Upper lobe of right lung (tissue), 1 donor: ENCODE measurements around the gene TBC1D1. TPM values are rescaled to one million over a fixed set of nuclear protein-coding genes. Genes with fewer than 3 reads are reported as not detected.

Source experiments
- ATAC-seq: fragments of 200-7000 bp; cut with Tn5 transposase; one replicate; pipeline ENCODE4 v1.9.1; 2020; ENCODE audit warnings: mild to moderate bottlenecking, moderate library complexity
- DNase-seq: peaks from one replicate; pipeline ENCODE4 v3.0.0-alpha.2; 2020
- H3K27ac ChIP-seq: fragments of 200-600 bp; one replicate; pipeline ENCODE4 v1.8.0; 2022
- H3K27me3 ChIP-seq: fragments of 200-600 bp; one replicate; pipeline ENCODE4 v1.8.0; 2022; ENCODE audit warnings: mild to moderate bottlenecking
- H3K36me3 ChIP-seq: fragments of 200-600 bp; one replicate; pipeline ENCODE4 v1.8.0; 2022
- H3K4me1 ChIP-seq: fragments of 200-600 bp; one replicate; pipeline ENCODE4 v1.8.0; 2022
- H3K4me3 ChIP-seq: fragments of 200-600 bp; one replicate; pipeline ENCODE4 v1.8.0; 2022; ENCODE audit warnings: mild to moderate bottlenecking
- H3K9me3 ChIP-seq: fragments of 200-600 bp; one replicate; pipeline ENCODE4 v1.8.0; 2022
- intact Hi-C: fragments of 100-400 bp; cut with DNase I; formaldehyde crosslinking; loops from one replicate; pipeline ENCODE4 v1.11.0; 2022
- total RNA-seq: library from RNA; stranded (reverse); fragmentation: NEBNext Ultra II Directional; extraction: Animal tissue kit (Norgen Biotek cat#: 25700); gene quantifications from one replicate; pipeline ENCODE4 v1.2.1, GENCODE V29; 2021
- TF ChIP-seq, protein P1 (sequence below): fragments of 200-600 bp; IDR thresholded peaks from one replicate; pipeline ENCODE4 v1.8.0; 2022; ENCODE audit warnings: antibody characterized with exemption
- donor health status: DM: no; HTN: yes; CAD: no; lungs with severe emphysema.

TBC1D1 gene
- total RNA-seq, 1 donor from 2014 or later = 61.9 TPM

DNA sequence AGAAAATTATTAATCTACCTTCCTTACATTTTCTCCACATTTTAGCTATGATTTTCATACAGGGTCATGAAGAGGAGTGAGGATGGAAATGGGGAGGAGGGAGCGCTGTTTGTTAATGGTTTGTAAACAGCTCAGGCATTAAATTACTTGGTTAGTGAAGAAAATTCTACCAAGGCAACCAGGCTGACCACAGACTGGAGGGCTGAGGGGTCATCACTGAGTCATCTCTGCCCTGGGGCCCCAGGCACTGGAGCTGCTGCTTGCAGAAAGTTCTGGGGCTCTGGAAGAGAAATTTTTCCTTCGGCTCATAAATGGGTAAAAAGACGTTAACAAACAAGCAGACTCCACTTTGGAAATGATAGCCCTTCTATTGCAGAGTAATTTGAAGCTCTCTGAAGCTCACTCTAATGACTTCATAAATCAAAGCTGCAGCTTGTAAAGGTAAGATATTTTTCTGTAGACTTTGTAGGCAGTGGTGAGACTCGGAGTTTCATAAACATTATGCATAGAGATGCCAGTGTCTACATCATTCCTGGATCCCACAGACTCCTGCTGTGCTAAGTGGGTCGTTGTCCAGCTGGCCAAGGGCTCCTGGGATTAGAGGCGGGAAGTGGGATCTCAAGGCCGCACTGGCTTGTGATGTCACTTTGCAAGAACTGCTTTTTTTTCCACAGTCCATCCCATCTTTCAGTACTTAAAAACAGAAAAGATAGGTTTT, 228.9 kb downstream of the TBC1D1 start:
- H3K27ac ChIP-seq = no peak overlapping the region
- no peak overlapping the region for H3K4me3 ChIP-seq
- H3K4me1 ChIP-seq = peaks cover 5% of the 10 kb centered on the region
- peaks cover 15% of the 10 kb centered on the region for H3K36me3 ChIP-seq
- H3K27me3 ChIP-seq = no peaks in the 10 kb centered on the region
- intact Hi-C loops = no loop called here
- no peak for ATAC-seq
- H3K9me3 ChIP-seq = no peaks in the 10 kb centered on the region
- no peak for DNase-seq
- TF ChIP-seq, protein P1, sequence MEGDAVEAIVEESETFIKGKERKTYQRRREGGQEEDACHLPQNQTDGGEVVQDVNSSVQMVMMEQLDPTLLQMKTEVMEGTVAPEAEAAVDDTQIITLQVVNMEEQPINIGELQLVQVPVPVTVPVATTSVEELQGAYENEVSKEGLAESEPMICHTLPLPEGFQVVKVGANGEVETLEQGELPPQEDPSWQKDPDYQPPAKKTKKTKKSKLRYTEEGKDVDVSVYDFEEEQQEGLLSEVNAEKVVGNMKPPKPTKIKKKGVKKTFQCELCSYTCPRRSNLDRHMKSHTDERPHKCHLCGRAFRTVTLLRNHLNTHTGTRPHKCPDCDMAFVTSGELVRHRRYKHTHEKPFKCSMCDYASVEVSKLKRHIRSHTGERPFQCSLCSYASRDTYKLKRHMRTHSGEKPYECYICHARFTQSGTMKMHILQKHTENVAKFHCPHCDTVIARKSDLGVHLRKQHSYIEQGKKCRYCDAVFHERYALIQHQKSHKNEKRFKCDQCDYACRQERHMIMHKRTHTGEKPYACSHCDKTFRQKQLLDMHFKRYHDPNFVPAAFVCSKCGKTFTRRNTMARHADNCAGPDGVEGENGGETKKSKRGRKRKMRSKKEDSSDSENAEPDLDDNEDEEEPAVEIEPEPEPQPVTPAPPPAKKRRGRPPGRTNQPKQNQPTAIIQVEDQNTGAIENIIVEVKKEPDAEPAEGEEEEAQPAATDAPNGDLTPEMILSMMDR = no peak

DNA sequence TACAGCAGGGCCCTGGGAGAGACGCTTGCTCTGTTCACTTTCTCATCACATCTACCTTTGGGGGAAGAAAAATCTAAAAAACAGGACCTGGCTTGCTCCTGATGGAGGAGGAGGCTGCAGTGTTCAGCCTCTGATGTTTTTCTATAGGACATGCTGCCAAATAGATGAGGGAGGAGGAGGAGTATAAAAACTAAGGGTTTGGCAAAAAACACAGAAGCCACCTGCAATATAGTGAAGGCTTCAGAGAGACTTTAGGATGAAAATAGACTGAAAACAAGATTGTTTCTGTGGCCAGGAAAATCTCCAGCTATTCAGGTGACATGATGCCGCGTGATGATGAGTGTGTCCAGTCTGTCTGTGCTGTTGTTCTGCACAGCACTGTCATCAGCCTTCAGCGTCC, 229.9 kb downstream of the TBC1D1 start:
- Histone ChIP-seq H3K27ac (no peak overlapping the region), H3K4me3 (no peak overlapping the region), H3K4me1 (peaks cover 5% of the 10 kb centered on the region), H3K36me3 (peaks cover 19% of the 10 kb centered on the region), H3K9me3 (no peaks in the 10 kb centered on the region), H3K27me3 (no peaks in the 10 kb centered on the region)
- DNase-seq (no peak), ATAC-seq (no peak)
- TF ChIP-seq, protein P1 = no peak
- intact Hi-C loops = no loop called here

DNA sequence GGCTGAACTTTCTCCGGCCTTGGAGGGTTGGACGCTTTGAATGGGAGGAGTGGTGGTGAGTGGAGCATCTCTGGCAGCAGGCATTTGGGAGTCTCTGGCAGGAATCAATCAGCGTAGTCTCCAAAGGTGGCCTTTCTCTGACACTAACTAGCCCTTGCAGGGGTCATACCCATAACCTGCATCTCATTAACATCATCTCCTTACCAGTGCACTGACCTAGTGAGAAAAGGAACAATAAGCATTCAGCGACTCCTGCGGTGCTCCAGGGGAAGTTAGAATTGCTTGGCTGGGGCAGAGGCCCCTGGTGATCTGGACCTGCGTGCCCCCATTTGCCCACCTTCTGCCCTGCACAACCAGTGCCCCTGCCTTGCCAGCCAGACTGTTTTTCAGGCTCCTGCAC, 231.2 kb downstream of the TBC1D1 start:
- TF ChIP-seq, protein P1 = no peak
- no peak for ATAC-seq
- Histone ChIP-seq H3K36me3 (peaks cover 19% of the 10 kb centered on the region), H3K27ac (no peak overlapping the region), H3K4me1 (peaks cover 5% of the 10 kb centered on the region), H3K27me3 (no peaks in the 10 kb centered on the region), H3K4me3 (no peak overlapping the region), H3K9me3 (no peaks in the 10 kb centered on the region)
- intact Hi-C loops = no loop called here
- DNase-seq = no peak

DNA sequence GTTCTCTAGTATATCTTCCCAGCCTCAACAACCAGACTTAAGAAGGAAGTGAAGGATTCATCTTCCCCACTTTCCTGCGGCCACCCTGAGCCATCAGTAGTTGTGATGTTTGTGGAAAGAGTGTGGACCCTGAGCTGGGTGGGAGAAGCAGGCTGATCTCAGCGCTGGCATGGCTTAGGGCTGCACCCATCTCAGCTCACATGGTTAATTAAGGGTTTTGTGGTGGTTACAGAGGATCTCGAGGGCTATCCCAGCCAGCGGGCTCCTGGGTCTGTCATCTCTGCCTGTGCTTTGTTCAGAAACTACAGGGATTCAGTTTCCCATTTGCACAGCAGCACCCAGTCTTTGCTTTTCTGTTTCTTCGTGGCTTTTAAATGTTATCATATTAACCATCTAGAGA, 232.7 kb downstream of the TBC1D1 start:
- Histone ChIP-seq H3K36me3 (peaks cover 13% of the 10 kb centered on the region), H3K4me1 (no peaks in the 10 kb centered on the region), H3K4me3 (no peak overlapping the region), H3K27ac (no peak overlapping the region), H3K9me3 (no peaks in the 10 kb centered on the region), H3K27me3 (no peaks in the 10 kb centered on the region)
- intact Hi-C loops = no loop called here
- DNase-seq (no peak), ATAC-seq (no peak)
- TF ChIP-seq, protein P1 = no peak

DNA sequence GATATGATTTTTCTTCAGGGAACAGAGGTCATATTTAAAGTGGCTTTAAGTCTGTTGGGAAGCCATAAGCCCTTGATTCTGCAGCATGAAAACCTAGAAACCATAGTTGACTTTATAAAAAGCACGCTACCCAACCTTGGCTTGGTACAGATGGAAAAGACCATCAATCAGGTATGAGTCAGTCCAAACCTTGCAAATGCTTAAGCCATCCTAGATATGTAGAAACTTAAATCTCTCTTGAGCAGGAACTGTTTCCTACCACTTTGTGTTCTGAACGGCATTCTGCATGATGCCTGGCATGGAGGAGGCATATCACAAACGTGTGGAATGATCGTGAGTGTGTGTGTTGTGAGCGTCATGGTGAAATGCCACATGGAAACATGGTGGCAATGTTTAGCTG, 234.1 kb downstream of the TBC1D1 start:
- no peak overlapping the region for H3K4me3 ChIP-seq
- peaks cover 11% of the 10 kb centered on the region for H3K36me3 ChIP-seq
- no peaks in the 10 kb centered on the region for H3K27me3 ChIP-seq
- DNase-seq (no peak), ATAC-seq (no peak)
- intact Hi-C loops = no loop called here
- peaks cover 3% of the 10 kb centered on the region for H3K4me1 ChIP-seq
- no peak overlapping the region for H3K27ac ChIP-seq
- TF ChIP-seq, protein P1 = no peak
- no peaks in the 10 kb centered on the region for H3K9me3 ChIP-seq

DNA sequence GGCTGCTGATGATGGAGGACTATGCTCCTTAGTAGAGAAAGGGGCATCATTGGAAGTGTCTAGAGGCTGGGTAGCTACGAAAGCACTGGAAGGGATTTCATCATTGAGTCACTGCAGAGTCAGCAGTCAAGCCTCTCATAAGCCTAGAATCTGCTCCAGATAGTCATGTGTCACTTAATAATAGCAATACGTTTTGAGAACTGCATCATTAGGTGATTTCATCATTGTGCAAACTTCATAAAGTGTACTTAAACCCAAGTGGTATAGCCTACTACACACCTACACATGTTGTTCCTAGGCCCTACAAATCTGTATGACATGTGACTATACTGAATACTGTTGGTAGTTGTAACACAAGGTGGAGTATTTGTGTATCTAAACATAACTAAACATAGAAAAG, 234.9 kb downstream of the TBC1D1 start:
- no peak for DNase-seq
- intact Hi-C loops = no loop called here
- no peak overlapping the region for H3K27ac ChIP-seq
- TF ChIP-seq, protein P1 = no peak
- peak; percentile 64 for ATAC-seq
- no peaks in the 10 kb centered on the region for H3K9me3 ChIP-seq
- H3K4me1 ChIP-seq = peaks cover 5% of the 10 kb centered on the region
- H3K4me3 ChIP-seq = no peak overlapping the region
- H3K36me3 ChIP-seq = peaks cover 11% of the 10 kb centered on the region
- H3K27me3 ChIP-seq = no peaks in the 10 kb centered on the region
